HUES64 (cell line): ENCODE measurements around the gene TJAP1.
"Not testable (repeated sequence)": the region's sequence is repeated elsewhere in the genome, so short reads cannot be mapped to it uniquely, and the experiment has no call there.

Experiments
- H3K27ac ChIP-seq: 2 replicates; pipeline ENCODE4 v1.7.0; 2013; ENCODE audit warnings: low read depth, low read length, inconsistent platforms
- H3K27me3 ChIP-seq: 2 replicates; pipeline ENCODE4 v1.6.1; 2013; ENCODE audit warnings: mild to moderate bottlenecking, low read length; ENCODE audit not compliant: insufficient read depth
- H3K36me3 ChIP-seq: 2 replicates; pipeline ENCODE4 v1.6.1; 2013; ENCODE audit warnings: mild to moderate bottlenecking, low read length; ENCODE audit not compliant: insufficient read depth
- H3K4me1 ChIP-seq: 2 replicates; pipeline ENCODE4 v1.6.1; 2013; ENCODE audit warnings: mild to moderate bottlenecking, low read length, moderate library complexity; ENCODE audit not compliant: insufficient read depth
- H3K4me3 ChIP-seq: 2 replicates; pipeline ENCODE4 v1.5.1; 2013; ENCODE audit warnings: mild to moderate bottlenecking, low read length, moderate library complexity
- H3K9ac ChIP-seq: 2 replicates; pipeline ENCODE4 v1.6.1; 2013; ENCODE audit warnings: mild to moderate bottlenecking, low read depth, low read length
- H3K9me3 ChIP-seq: 2 replicates; pipeline ENCODE4 v1.6.1; 2013; ENCODE audit warnings: low read depth, low read length; ENCODE audit not compliant: insufficient read depth
- WGBS: fragments of 150-250, 120-280 bp; methylation state at CpG from one replicate; pipeline ENCODE4 v1.1.7; 2013; ENCODE audit warnings: missing lambda C conversion rate; 5-methylcytosine and 5-hydroxymethylcytosine counted together

TJAP1 gene

GRCh38 chr6:43517505-43518357 is 40.4 kb downstream of the TJAP1 start:
- Histone ChIP-seq H3K27me3 (no peaks in the 10 kb centered on the region), H3K27ac (peak overlapping the region; percentile 8; the same call in 1 of the 2 replicates), H3K4me1 (peaks cover 14% of the 10 kb centered on the region), H3K36me3 (peaks cover 67% of the 10 kb centered on the region), H3K4me3 (peak overlapping the region; percentile 97), H3K9ac (peak overlapping the region; percentile 97), H3K9me3 (no peaks in the 10 kb centered on the region)
- 9% methylated on average over 10 of the region's 10 CpGs for WGBS

- Histone ChIP-seq H3K9ac (no peak overlapping the region), H3K4me3 (no peak overlapping the region), H3K27ac (no peak overlapping the region), H3K4me1 (peaks cover 14% of the 10 kb centered on the region), H3K36me3 (peaks cover 68% of the 10 kb centered on the region), H3K27me3 (no peaks in the 10 kb centered on the region), H3K9me3 (no peaks in the 10 kb centered on the region)
- WGBS, result 96% methylated on average over 8 of the region's 8 CpGs
These were observed 42.7 kb downstream of the TJAP1 start for GRCh38 chr6:43520097-43520496.

- 94% methylated on average over 2 of the region's 2 CpGs for WGBS
- H3K27me3 ChIP-seq, result no peaks in the 10 kb centered on the region
- no peak overlapping the region for H3K27ac ChIP-seq
- H3K4me1 ChIP-seq, result peaks cover 8% of the 10 kb centered on the region
- H3K9me3 ChIP-seq, result no peaks in the 10 kb centered on the region
- no peak overlapping the region for H3K4me3 ChIP-seq
- H3K36me3 ChIP-seq, result peaks cover 78% of the 10 kb centered on the region
- H3K9ac ChIP-seq, result no peak overlapping the region
These were observed 44.5 kb downstream of the TJAP1 start for GRCh38 chr6:43521836-43522235.

- Histone ChIP-seq H3K36me3 (peaks cover 87% of the 10 kb centered on the region), H3K27ac (no peak overlapping the region)
- WGBS, result 95% methylated on average over 8 of the region's 8 CpGs
These were observed 45.3 kb downstream of the TJAP1 start for GRCh38 chr6:43522547-43523261.

GRCh38 chr6:43523284-43523683 is 45.9 kb downstream of the TJAP1 start:
- H3K9me3 ChIP-seq, result no peaks in the 10 kb centered on the region
- no peaks in the 10 kb centered on the region for H3K27me3 ChIP-seq
- no peak overlapping the region for H3K27ac ChIP-seq
- WGBS, result 97% methylated on average over 3 of the region's 3 CpGs
- no peak overlapping the region for H3K4me3 ChIP-seq
- peaks cover 92% of the 10 kb centered on the region for H3K36me3 ChIP-seq
- no peak overlapping the region for H3K9ac ChIP-seq
- H3K4me1 ChIP-seq, result peaks cover 2% of the 10 kb centered on the region; the same call in 1 of the 2 replicates

More at GRCh38 chr6:43522547-43523261, 45.3 kb downstream of the TJAP1 start:
- Histone ChIP-seq H3K4me3 (no peak overlapping the region), H3K9me3 (no peaks in the 10 kb centered on the region), H3K4me1 (peaks cover 7% of the 10 kb centered on the region), H3K9ac (no peak overlapping the region), H3K27me3 (no peaks in the 10 kb centered on the region)

GRCh38 chr6:43524483-43524961 is 47.2 kb downstream of the TJAP1 start:
- 95% methylated on average over 10 of the region's 10 CpGs for WGBS
- Histone ChIP-seq H3K36me3 (peaks cover 96% of the 10 kb centered on the region), H3K9me3 (no peaks in the 10 kb centered on the region), H3K9ac (no peak overlapping the region), H3K27ac (no peak overlapping the region), H3K4me1 (no peaks in the 10 kb centered on the region), H3K27me3 (no peaks in the 10 kb centered on the region), H3K4me3 (no peak overlapping the region)

- H3K27ac ChIP-seq, result no peak overlapping the region
- 83% methylated on average over 1 of the region's 1 CpG for WGBS
- H3K9me3 ChIP-seq, result no peaks in the 10 kb centered on the region
- H3K9ac ChIP-seq, result no peak overlapping the region
- no peak overlapping the region for H3K4me3 ChIP-seq
- H3K4me1 ChIP-seq, result no peaks in the 10 kb centered on the region
- H3K27me3 ChIP-seq, result no peaks in the 10 kb centered on the region
- H3K36me3 ChIP-seq, result peaks cover 79% of the 10 kb centered on the region
These were observed 54.8 kb downstream of the TJAP1 start for GRCh38 chr6:43532201-43532600.

- WGBS, result 99% methylated on average over 15 of the region's 17 CpGs
- peaks cover 76% of the 10 kb centered on the region for H3K36me3 ChIP-seq
- not testable (repeated sequence) for H3K27me3 ChIP-seq, H3K9ac ChIP-seq, H3K4me3 ChIP-seq, H3K9me3 ChIP-seq, H3K4me1 ChIP-seq, H3K27ac ChIP-seq
These were observed 61.6 kb downstream of the TJAP1 start for GRCh38 chr6:43538986-43539385.

- H3K27ac ChIP-seq, H3K9ac ChIP-seq, H3K9me3 ChIP-seq, H3K4me3 ChIP-seq, H3K27me3 ChIP-seq, H3K4me1 ChIP-seq: not testable (repeated sequence)
- 97% methylated on average over 20 of the region's 20 CpGs for WGBS
- H3K36me3 ChIP-seq, result peaks cover 76% of the 10 kb centered on the region
These were observed 62.0 kb downstream of the TJAP1 start for GRCh38 chr6:43539409-43539808.

- Histone ChIP-seq H3K36me3 (peaks cover 83% of the 10 kb centered on the region), H3K9me3 (no peaks in the 10 kb centered on the region), H3K27me3 (no peaks in the 10 kb centered on the region), H3K4me1 (no peaks in the 10 kb centered on the region), H3K4me3 (no peak overlapping the region), H3K9ac (no peak overlapping the region), H3K27ac (no peak overlapping the region)
- WGBS, result 97% methylated on average over 5 of the region's 5 CpGs
These were observed 63.1 kb downstream of the TJAP1 start for GRCh38 chr6:43540507-43540906.

GRCh38 chr6:43541774-43542471 is 64.6 kb downstream of the TJAP1 start:
- Histone ChIP-seq H3K27me3 (no peaks in the 10 kb centered on the region), H3K4me3 (no peak overlapping the region), H3K9ac (no peak overlapping the region), H3K36me3 (peaks cover 93% of the 10 kb centered on the region), H3K4me1 (no peaks in the 10 kb centered on the region), H3K27ac (no peak overlapping the region), H3K9me3 (no peaks in the 10 kb centered on the region)
- 100% methylated on average over 7 of the region's 8 CpGs for WGBS
